ENCODE results near the gene ACTL7B.

DNA sequence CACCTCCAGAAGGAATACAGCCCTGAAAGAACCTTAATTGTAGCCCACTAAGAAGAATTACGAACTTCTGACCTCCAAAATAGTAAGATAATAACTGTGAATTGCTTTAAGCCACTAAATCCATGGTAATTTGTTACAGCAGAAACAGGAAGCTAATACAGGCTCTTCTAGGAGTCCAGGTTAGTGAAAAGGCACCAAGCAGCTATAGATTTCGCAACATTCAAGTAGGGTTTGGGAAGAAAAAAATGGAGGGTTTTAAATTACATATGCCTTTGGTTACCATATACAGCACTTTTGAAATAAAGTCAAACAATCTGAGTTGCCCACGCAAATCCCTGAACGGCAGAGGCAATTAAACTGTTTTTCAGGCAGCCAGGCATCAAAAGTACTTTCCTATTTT lies 4.6 kb upstream of the ACTL7B start:
- TF ChIP-seq BHLHE40 (IDR thresholded peaks at IDR 0.05; ENCODE audit: borderline replicate concordance), result no peak
- no peak for TF ChIP-seq L3MBTL2 (conservative IDR thresholded peaks at IDR 0.05)
- no peak for TF ChIP-seq SP1 (IDR thresholded peaks at IDR 0.05)
- TF ChIP-seq LEF1 (IDR thresholded peaks at IDR 0.05; ENCODE audit: borderline replicate concordance), result no peak
- TF ChIP-seq FOXM1 (IDR thresholded peaks at IDR 0.05; ENCODE audit: borderline replicate concordance), result no peak
- TF ChIP-seq ARNT (IDR thresholded peaks at IDR 0.05), result no peak

All from HEK293T (cell line).